ENCODE measurements around the gene ZNF790.

ZNF790 gene

DNA sequence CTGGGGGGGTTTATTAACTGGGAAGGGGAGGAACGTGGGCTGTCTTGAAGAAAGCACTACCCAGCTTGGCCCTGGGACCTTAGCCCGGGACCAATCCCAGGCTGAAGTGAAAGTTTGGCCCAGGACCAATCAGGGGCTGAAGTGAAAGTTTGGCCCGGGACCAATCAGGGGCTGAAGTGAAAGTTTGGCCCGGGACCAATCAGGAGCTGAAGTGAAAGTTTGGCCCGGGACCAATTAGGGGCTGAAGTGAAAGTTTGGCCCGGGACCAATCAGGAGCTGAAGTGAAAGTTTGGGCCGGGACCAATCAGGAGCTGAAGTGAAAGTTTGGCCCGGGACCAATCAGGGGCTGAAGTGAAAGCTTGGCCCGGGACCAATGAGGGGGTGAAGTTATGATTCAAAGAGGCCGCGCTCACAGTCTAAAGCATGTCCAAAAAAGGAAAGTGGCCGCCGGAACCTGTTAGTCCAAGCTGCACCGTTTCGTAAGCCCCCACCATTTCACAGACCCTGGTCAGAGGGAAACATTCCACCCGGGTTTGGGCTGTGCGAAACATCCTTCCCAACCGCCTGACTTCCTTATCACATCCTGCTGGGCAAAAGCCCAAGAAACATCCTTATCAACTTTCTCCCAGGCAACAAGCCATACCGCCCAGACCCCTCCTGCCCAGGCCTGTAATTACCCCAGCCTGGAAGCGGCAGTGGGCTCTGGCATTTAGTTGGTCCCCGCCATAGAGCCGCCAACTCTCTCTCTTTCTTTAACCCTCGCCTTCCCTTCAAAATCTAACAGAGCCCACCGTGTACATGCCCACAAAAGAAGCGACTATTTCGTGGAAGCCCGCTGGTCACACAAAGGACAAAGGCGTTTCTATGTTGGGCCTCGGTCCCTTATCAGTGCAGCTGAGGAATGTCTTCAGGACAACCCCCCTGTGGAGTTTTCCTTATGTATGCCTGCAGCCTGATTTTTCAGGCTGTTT lies 66.6 kb downstream of the ZNF790 start:
- peak; percentile 20 to 26 for DNase-seq
